ENCODE measurements around the gene TAS2R60.
"Not testable (repeated sequence)": the region's sequence is repeated elsewhere in the genome, so short reads cannot be mapped to it uniquely, and the experiment has no call there.

TAS2R60 gene

DNA sequence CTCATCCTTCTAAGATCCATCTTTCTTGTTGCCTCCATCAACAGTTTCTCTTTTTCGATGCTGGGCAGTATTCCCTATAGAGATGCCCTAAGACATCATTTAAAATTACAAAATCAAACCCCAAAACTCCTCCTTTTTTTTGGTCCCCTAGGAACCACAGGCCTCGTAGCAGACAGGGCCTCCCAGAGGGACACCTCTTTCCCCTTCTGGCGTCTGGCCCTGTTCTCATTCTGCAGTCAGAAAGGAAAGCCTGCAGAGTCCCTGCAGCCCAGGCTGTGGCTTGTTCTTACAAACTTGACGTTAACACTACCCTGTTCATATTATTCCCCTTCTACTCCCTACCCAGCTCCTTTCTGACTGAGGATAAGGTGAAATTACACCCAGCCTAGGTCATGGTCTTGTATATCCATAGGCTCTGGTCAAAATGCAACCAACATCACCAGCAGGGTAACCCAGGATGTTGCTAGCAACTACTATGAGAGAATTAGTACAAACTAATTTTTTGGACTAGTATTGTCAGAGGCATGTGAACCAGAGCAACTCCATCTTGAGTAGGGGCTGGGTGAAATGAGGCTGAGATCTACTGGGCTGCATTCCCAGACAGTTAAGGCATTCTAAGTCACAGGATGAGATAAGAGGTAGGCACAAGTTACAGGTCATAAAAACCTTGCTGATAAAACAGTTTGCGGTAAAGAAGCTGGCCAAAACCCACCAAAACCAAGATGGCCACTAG is 31.1 kb upstream of the TAS2R60 start:
- DNase-seq (ENCODE audit: low read depth in 3 of 3): no peak

DNA sequence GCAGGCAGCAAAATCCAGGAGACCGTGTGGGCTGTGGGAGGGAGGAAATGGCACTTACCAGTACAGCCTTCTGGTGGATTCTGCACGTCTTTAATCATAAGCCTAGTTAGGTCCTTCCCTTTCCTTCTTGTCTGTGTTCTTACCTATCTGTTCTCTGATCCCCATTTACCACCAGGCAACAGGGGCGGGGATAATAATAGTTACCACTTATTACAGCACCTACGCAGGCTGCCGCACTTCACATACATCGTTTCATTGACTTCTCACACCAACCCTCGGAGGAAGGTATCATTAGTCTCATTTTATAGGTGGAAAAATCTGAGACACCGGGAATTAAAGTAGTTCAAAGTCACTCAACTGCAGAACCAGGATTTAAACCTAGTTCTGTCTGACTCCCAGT is 30.1 kb upstream of the TAS2R60 start:
- DNase-seq (ENCODE audit: low read depth in 3 of 3): no peak

DNA sequence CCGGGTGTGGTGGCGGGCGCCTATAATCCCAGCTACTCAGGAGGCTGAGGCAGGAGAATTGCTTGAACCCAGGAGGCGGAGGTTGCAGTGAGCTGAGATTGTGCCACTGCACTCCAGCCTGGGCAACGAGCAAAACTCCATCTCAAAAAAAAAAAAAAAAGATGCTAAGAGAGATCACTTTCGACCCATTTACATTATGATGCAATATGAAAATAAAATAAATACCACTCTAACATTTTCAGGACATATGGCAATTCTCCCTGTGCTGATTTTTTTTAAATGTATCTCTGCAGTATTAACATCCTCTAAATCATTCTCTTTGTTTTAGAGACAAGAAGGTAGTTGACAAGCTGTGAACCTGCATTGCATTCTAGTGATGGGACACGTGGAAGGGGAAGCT is 28.0 kb upstream of the TAS2R60 start:
- not testable (repeated sequence) for DNase-seq (ENCODE audit: low read depth in 3 of 3)

DNA sequence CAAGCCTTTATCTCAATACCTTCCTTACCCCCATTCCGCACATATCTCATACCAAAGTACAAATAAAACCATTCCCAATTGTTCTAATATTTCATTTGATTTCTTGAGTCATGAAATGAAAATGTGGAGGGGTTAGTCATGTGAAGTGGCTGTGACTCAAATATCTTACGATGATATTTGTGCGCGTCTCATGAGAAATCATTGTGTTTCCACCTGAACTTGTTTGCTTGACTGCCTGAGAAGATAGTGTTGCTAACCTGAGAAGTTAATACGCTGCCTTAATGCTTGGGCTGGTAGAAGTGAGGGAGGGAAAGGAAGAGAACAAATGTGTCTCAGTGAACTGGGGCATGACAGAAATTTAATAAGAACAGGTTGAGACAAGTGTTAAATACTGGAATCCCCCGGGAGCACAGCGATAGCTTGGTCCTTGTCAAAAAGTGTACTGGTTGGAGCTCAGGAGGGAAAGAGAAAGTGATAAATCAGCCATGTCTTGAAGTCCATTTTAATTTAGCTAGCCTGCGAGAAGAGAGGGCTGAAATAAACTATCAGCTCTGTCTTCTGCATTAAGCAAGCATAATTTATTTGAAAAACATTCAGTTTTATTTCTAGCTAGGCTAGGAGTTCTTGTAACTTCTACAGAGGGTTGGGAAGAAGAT is 27.4 kb upstream of the TAS2R60 start:
- no peak for DNase-seq (ENCODE audit: low read depth in 3 of 3)

DNA sequence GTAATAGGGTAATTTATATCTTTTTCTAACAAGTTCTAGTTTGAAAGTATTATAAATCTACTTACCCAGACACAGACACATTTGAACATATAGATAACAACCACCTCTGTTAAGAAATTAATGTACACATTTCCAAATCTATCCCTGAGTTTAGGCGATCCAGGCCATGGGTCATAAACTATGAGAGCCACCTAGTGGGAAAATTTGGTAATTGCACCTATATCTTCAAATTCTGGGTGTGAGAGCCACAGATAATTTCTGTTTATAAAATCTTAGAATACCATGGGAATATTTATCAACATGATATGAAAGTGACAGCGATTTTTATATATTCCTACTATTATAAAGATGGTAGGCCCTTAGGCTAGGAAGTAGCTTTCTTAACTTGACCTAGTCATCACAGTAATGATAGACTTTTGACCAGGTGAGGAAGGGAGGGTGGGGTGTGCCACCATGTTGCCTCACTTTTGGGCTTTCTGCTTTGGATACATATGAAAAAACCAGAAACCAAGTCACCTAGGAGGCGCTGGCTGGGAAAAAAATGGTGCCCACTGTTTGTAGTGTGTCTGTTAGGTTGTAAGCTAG is 26.6 kb upstream of the TAS2R60 start:
- no peak for DNase-seq (ENCODE audit: low read depth in 3 of 3)

DNA sequence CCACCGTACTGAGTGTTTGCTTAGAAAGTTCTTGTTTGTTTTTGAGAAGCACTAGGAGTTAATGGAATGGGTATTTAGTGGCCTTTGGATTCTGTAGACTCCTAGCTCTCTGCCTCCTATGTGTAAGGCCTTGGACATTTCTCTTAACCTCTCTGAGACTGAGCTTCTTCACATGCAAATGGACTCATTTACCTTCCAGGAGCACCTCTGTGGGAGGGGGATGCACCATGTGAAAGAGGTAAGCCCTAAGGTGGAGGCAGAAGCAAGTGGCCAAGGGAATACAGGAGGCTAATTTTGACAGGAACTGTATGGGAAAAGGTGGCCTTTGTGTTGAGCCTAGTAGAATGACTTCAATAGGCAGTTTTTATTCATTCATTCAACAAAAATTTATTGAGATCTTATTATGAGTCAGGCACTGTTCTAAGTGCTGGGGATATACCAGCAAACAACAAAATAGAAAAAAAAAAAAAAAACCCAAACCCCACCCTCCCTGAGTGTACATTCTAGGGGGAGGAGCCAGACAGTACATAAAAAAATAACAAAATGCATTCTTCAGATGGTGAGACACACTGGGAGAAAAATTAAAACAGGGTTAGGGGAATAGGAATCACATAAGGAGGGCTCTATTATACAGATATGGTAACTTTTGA is 25.4 kb upstream of the TAS2R60 start:
- DNase-seq (ENCODE audit: low read depth in 3 of 3): no peak

DNA sequence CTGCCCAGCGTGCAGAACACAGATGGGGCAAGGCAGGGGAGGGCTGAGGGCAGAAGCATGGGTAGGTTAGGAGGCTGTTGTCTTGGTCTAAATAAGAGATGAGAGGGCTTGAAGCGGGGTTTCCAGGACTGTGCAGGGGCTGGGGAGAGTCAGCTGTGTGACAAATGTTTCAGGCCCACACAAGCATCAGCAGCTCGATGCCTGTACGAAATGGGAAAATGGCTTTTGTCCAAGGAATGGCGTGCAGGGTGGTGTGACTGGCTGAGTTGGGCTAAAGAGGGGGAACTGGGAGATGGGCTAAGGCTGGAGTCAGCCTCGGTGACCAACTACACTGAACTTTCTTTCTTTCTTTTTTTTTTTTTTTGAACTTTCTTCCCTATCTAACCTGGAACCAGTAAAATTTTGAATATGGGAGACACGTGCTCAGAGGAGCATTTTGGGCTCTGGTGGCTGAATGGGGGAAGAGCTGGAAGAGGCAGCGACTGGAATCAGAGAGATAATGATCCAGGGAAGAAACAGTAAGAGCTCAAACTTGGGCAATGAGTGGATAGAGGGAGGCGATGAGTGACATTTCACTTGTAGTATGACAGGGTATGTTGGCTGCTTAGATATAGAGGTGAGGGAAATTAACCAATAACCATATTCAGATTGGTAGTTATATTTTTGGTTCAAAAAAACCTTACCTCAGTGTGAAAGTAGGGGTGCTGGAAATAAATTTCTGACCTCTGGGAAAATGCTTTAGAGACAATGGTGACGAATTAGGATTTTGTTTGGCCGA is 24.4 kb upstream of the TAS2R60 start:
- DNase-seq (ENCODE audit: low read depth in 3 of 3): no peak

DNA sequence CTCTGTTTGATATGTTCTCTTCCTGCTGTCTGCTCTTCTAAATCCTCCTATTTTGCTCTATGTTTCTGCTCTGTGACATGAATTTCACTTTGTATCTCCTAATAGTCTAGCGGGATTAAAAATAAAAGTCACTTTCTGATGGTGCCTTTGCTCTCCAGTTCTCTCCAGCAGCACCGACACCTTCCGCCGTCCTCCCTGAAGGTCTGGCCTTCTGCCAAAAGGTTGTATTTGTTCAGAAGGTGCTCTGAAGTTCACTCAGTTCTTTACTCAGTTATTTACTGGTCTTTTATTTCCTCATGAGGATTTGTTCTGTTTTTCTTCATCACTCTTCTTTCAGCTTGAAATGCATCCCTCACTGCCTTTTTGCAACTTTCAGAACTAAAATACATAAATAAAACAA is 23.4 kb upstream of the TAS2R60 start:
- no peak for DNase-seq (ENCODE audit: low read depth in 3 of 3)

DNA sequence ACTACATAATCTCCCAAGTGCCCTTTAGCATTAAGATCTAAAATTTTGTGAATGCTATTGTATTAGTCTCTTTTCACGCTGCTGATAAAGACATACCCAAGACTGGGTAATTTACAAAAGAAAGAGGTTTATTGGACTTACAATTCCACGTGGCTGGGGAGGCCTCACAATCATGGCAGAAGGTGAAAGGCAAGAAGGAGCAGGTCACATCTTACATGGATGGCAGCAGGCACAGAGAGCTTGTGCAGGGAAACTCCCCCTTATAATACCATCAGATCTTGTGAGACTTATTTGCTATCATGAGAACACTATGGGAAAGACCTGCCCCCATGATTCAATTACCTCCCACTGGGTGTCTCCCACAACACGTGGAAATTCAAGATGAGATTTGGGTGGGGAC is 22.6 kb upstream of the TAS2R60 start:
- not testable (repeated sequence) for DNase-seq (ENCODE audit: low read depth in 3 of 3)

DNA sequence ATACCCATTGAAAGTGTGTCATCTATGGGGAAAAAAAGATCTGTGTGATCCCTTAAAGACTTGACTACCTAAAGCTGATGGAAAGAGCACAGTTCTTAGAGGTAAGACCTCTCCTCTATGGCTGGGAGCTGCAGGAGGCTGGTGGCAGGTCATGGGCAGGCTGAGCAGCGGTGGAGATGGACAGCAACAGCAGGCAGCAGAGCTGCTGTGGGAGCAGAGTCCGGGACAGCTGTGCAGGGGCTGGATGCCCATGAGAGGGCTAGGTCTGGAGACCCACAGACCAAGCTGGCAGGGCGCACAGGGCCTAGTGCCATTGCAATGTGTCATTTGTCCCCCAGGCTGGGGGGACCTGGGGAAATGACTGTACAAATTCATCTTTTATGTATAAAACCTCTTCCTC is 21.2 kb upstream of the TAS2R60 start:
- DNase-seq (ENCODE audit: low read depth in 3 of 3): no peak

DNA sequence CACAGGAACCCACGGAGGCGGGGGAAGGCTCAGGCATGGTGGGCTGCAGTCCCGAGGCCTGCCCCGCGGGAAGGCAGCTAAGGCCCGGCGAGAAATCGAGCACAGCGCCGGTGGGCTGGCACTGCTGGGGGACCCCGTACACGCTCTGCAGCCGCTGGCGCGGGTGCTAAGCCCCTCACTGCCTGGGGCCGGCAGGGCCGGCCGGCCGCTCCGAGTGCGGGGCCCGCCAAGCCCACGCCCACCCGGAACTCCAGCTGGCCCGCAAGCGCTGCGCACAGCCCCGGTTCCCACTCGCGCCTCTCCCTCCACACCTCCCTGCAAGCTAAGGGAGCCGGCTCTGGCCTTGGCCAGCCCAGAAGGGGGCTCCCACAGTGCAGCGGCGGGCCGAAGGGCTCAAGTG is 18.8 kb upstream of the TAS2R60 start:
- DNase-seq (ENCODE audit: low read depth in 3 of 3): not testable (repeated sequence)

DNA sequence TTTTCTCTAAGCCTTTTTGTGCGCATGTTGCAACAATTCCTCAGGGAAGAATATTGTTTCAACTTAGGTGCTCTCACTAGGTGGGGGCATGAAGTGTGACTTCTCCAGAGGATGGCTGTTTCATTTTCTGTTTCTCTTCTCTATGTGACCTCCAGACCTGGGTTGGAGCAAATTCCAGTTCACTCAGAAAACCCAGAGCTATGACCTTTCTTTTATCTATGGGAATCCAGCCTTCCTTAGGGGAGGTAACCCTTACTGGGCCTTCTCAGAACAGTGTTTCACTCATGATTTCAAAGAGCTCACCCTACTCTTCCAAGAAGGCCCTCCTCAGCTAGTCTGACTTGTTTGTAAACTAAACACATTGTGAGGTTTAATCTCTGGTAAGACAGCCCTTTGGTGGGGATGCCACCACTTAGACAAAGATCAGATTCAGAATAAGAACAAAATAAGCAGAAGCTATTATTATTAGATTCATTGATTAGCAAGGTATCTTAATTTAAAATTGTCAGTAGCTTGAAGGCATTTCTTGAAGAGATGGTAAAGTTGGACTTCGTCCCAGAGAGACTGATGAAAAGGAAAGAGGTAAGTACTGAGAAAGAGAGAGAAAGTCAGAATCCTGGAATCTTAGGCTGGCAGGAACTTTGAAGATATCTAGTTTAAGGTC is 16.6 kb upstream of the TAS2R60 start:
- DNase-seq (ENCODE audit: low read depth in 3 of 3): no peak

DNA sequence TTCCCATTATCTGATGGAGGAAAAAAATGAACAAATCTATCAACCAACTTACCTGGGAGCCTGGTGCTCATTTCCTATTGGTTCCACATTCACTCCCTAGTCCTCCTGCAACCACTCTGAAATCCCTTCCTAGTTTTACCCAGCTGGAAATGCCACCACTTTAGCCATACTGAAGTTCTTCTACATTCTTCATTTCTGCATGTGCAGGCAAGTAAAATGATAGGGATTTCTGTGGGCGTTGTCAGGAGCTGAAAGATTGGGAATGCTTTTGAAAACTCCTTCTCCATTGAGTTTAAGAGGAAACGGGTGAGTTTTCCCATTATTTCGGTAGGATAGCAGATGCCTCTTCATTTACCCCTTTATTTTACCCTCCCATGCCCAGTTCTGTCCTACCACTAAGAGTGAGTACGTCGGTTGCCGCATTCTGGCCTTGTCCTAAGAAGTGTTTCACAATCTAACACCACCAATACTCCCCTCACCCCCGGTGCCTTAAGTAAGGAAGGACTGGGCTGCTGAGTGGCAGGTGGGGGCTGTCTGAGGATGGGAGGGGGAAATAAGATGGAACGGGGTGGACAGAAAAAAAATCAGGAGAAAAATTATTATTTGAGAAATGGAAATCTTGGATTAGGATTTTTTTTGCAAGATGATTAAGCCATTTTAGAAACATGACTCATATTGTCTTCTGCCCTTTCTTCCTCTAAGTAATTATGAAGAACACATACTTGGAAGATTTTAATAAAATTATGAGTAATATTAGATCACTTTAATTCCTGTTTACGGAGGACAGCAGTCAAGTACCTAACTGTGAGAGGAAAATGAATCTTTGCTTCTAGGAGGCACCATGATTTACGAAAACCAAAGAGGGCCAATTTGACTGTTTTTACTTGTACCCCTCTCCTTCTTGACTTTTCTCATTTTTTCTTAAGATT is 13.2 kb upstream of the TAS2R60 start:
- DNase-seq (ENCODE audit: low read depth in 3 of 3): no peak

DNA sequence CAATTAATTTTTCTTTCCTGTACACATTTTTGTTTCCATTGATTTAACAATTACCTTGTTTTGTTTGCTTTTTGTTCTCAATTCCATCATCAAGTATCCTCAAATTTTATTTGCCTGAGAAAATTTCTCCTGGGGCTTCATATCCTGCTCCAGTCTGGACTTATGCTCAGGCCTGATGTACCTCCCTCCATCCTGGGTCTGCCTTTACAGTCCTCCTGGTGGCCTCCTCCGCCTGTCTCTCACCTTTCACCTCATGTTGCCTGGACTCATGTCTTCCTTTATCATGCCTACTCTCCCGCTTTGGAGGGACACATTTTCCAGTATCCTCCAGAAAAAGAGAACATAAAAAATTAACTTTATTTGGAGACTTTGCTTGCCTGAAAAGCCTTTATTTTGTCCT is 12.1 kb upstream of the TAS2R60 start:
- DNase-seq (ENCODE audit: low read depth in 3 of 3): no peak

DNA sequence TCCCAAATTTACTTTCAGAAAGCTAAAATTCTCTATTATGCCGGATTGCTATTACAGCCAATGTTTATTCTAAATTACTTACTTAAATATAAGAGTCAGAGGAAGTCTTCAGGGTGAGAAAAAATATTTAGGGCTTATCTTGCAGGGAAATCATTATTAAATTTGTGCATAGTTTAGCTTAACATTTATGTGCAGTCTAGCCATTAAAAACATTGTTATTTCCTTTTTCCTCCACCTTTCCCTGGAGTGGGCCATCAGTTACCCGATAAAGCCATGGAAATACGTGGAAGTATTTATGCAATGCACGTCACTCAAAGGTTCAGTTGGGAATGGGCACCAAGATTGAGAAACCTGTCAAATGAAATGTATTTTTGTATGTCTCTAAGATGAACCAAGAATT is 9.5 kb upstream of the TAS2R60 start:
- DNase-seq (ENCODE audit: low read depth in 3 of 3): no peak

DNA sequence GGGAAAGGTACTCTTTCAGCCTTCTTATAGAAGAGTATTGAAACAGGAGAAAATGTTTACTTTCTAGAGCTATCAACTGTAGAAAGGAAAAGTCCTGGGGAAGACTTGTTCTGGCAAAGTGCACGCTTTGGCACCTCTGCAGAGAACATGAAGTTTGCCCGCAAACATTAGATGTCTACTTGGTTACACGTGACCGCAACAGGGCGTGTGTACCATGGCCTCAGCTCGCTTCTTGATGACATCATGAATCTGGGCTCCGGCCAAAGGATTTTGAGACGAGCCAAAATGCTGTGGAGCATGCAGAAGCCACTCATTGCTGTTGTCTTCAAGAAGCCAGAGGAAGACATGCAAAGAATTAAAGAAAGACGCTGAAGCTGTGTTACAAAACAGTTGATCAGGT is 8.6 kb upstream of the TAS2R60 start:
- no peak for DNase-seq (ENCODE audit: low read depth in 3 of 3)

DNA sequence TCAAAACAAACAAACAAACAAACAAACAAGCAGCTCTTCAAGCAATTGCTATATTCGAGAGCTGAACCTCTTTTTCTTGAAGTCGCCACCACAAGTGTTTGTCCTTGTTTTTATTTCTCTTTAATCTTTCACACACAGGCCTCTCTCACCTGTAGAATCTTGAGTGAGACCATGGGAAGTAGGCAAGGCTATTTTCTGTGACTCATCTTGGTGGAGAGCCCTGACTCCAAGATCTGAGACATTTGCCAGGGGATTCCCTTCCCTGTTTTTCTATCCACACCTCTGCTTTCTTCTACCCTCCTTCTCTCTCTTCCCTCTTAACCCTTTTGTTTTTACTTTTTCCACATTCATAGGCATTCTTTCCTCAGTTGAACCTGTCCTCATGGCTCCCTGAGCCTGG is 8.0 kb upstream of the TAS2R60 start:
- DNase-seq (ENCODE audit: low read depth in 3 of 3): no peak

DNA sequence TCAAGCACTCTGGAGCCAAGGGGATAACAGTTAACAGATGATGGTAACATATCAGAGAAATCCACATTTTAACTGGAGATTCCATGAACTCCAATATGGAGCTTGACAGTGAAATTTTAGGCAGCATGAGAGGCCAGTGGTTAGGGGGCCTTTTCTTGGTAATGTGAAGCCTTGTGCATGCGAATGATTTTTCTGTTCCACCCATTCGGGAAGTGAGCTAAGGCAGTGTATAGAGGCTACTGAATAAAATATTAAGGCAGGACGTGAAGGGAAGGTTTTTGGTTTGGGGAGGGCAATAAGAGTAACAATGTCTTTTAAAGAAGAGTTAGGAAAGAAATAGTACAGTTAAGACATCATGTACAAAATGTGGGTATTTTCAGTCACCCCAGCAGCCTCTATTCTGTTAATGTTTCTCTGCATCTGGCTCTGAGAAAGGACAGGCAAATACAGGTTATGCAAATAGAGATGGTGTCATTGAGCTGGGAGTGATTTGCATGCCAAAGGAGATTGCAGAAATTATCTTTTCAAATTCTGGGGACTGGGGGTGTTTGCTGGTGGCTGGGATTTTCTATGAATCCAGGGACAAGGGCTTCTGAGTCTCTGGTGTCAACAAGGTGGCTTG is 6.8 kb upstream of the TAS2R60 start:
- no peak for DNase-seq (ENCODE audit: low read depth in 3 of 3)

DNA sequence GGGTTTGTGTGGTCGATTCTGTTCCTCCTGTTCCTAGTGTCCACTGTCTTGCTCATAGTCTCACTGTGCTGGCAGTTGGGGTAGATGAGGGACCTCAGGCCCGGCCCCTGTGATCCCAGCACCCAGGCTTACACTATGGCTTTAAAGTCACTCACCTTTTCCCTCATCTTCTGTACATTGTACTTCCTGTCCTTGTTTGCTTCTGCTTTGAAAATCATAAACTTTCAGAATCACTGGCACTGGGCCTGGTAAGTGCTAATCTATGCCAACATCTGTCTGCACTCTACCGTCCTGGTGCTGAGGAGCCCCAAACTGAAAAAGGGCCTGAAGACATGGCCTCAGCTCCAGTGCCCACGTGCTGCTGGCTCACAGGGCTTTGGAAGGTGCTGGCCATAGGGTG is 5.7 kb upstream of the TAS2R60 start:
- no peak for DNase-seq (ENCODE audit: low read depth in 3 of 3)

DNA sequence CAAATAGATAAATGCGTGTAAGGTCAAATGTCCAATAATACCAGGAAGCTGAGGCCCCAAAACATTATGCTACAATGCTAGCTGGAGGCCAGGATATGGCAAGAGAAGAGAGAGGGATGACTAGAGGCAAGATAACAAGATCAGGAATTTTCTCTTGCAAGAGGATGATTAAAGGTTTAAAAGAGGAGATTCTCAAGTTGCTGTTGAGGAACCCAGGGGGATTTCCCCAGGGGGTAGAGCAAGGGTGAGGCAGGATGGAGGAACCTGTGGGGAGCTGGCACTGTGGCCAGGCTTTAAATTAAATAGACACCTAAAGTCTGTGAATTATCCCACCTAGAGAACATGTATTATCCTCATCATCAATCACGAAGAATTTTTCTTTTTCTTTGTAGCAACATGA is 3.4 kb upstream of the TAS2R60 start:
- no peak for DNase-seq (ENCODE audit: low read depth in 3 of 3)
